Inferior parietal cortex (tissue), 1 donor: ENCODE results near the gene NCK2.

Experiments
- DNase-seq: peaks from one replicate; pipeline ENCODE4 v3.0.0-alpha.2; 2016; ENCODE audit errors: extremely low spot score

Gene NCK2

GRCh38 chr2:105790461-105791149, 45.9 kb downstream of the NCK2 start:
- no peak for DNase-seq

GRCh38 chr2:105791229-105791628, 46.5 kb downstream of the NCK2 start:
- DNase-seq: no peak

GRCh38 chr2:105792561-105792960, 47.8 kb downstream of the NCK2 start:
- no peak for DNase-seq

GRCh38 chr2:105793196-105793975, 48.7 kb downstream of the NCK2 start:
- DNase-seq: no peak

GRCh38 chr2:105794926-105795574, 50.3 kb downstream of the NCK2 start:
- DNase-seq: no peak

- DNase-seq: no peak
Measured at GRCh38 chr2:105795575-105795934, 50.8 kb downstream of the NCK2 start.

- no peak for DNase-seq
Measured at GRCh38 chr2:105796131-105796638, 51.5 kb downstream of the NCK2 start.

- no peak for DNase-seq
Measured at GRCh38 chr2:105796791-105797190, 52.1 kb downstream of the NCK2 start.

GRCh38 chr2:105797298-105797819, 52.6 kb downstream of the NCK2 start:
- DNase-seq: no peak

GRCh38 chr2:105798595-105798994, 53.9 kb downstream of the NCK2 start:
- no peak for DNase-seq

GRCh38 chr2:105800036-105800713, 55.5 kb downstream of the NCK2 start:
- no peak for DNase-seq

- DNase-seq: no peak
Measured at GRCh38 chr2:105800953-105801635, 56.4 kb downstream of the NCK2 start.

GRCh38 chr2:105801961-105802360, 57.2 kb downstream of the NCK2 start:
- DNase-seq: no peak

- DNase-seq: no peak
Measured at GRCh38 chr2:105802587-105802986, 57.9 kb downstream of the NCK2 start.

GRCh38 chr2:105803337-105803736, 58.6 kb downstream of the NCK2 start:
- no peak for DNase-seq

- no peak for DNase-seq
Measured at GRCh38 chr2:105803773-105804172, 59.1 kb downstream of the NCK2 start.

- DNase-seq: no peak
Measured at GRCh38 chr2:105804266-105804665, 59.6 kb downstream of the NCK2 start.

GRCh38 chr2:105806996-105807395, 62.3 kb downstream of the NCK2 start:
- no peak for DNase-seq

- no peak for DNase-seq
Measured at GRCh38 chr2:105808423-105809096, 63.8 kb downstream of the NCK2 start.

- no peak for DNase-seq
Measured at GRCh38 chr2:105809097-105809473, 64.4 kb downstream of the NCK2 start.

- no peak for DNase-seq
Measured at GRCh38 chr2:105809723-105810122, 65.0 kb downstream of the NCK2 start.
